HG02840 (cell line): ENCODE results near the gene CCR6.

ENCODE experiments used
- ATAC-seq: cut with Tn5 transposase; IDR thresholded peaks from one replicate; pipeline ENCODE4 v1.9.1; 2021; ENCODE audit warnings: mild to moderate bottlenecking, moderate library complexity, moderate number of reproducible peaks; ENCODE audit not compliant: unreplicated experiment, low FRiP score

CCR6 gene

GRCh38 chr6:167097770-167098169 is 25.1 kb upstream of the CCR6 start:
- ATAC-seq: no peak

GRCh38 chr6:167098825-167099225 is 24.1 kb upstream of the CCR6 start:
- ATAC-seq: no peak

GRCh38 chr6:167099707-167100106 is 23.2 kb upstream of the CCR6 start:
- ATAC-seq: no peak

GRCh38 chr6:167100241-167100674 is 22.6 kb upstream of the CCR6 start:
- ATAC-seq: no peak

- no peak for ATAC-seq
Observed at GRCh38 chr6:167102318-167102717, 20.6 kb upstream of the CCR6 start.

- ATAC-seq: peak; percentile 87
Observed at GRCh38 chr6:167103041-167103891, 19.6 kb upstream of the CCR6 start.

GRCh38 chr6:167104388-167104787 is 18.5 kb upstream of the CCR6 start:
- no peak for ATAC-seq

GRCh38 chr6:167105060-167105459 is 17.8 kb upstream of the CCR6 start:
- ATAC-seq: no peak

GRCh38 chr6:167106406-167106805 is 16.5 kb upstream of the CCR6 start:
- no peak for ATAC-seq

GRCh38 chr6:167107787-167108186 is 15.1 kb upstream of the CCR6 start:
- ATAC-seq: no peak

GRCh38 chr6:167108278-167108677 is 14.6 kb upstream of the CCR6 start:
- no peak for ATAC-seq

GRCh38 chr6:167109651-167110050 is 13.2 kb upstream of the CCR6 start:
- no peak for ATAC-seq

GRCh38 chr6:167111597-167111996 is 11.3 kb upstream of the CCR6 start:
- no peak for ATAC-seq

GRCh38 chr6:167112421-167112820 is 10.5 kb upstream of the CCR6 start:
- ATAC-seq: no peak

GRCh38 chr6:167113047-167113754 is 9.7 kb upstream of the CCR6 start:
- ATAC-seq: peak; percentile 52

- peak; percentile 83 for ATAC-seq
Observed at GRCh38 chr6:167113935-167114910, 8.7 kb upstream of the CCR6 start.

- ATAC-seq: no peak
Observed at GRCh38 chr6:167115054-167115453, 7.8 kb upstream of the CCR6 start.

GRCh38 chr6:167116109-167116837 is 6.6 kb upstream of the CCR6 start:
- ATAC-seq: no peak

GRCh38 chr6:167116838-167117228 is 6.1 kb upstream of the CCR6 start:
- ATAC-seq: no peak

GRCh38 chr6:167118006-167118405 is 4.9 kb upstream of the CCR6 start:
- no peak for ATAC-seq
